Putamen (tissue), 1 donor: ENCODE results near the gene IL6ST.

Experiments used
- DNase-seq: peaks from one replicate; pipeline ENCODE4 v3.0.0-alpha.2; 2016; ENCODE audit warnings: low spot score

Gene IL6ST

DNA sequence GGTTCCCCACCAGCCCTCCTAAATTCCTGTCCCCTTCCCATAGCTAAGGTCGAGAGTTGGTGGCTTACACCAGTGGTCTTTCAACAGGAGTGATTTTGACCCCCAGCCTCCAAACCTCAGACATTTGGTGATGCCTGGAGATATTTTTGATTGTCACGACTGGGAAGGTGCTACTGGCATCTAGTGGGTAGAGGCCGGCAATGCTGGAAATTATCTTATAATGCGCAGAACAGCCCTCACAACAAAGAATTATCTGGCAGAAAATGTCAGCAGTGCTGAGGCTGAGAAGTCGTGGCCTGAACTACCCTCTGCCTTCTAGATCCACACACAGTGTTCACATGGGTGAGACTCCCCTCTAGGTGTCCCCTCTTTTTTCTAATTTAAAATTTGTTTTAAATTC is 74.0 kb downstream of the IL6ST start:
- no peak for DNase-seq

DNA sequence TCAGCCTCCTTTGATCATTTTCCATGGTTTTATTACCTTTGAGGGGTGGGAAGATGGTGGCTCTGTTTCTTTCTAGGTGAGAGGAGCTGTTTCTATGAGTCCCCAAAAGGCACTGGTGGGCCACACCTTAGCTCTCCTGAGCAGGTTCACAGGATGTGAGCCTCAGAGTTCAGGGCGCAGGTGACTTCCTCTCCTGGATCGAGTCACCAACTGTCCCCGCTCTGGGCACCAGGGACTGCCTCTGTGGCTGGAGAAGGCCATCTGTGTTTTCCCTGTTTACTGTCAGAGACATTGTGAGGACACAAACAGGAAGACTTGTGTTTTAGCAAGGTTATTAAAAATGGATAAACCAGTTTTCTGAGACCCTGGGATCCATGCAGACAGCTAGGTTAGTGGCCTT is 75.1 kb downstream of the IL6ST start:
- DNase-seq = no peak

DNA sequence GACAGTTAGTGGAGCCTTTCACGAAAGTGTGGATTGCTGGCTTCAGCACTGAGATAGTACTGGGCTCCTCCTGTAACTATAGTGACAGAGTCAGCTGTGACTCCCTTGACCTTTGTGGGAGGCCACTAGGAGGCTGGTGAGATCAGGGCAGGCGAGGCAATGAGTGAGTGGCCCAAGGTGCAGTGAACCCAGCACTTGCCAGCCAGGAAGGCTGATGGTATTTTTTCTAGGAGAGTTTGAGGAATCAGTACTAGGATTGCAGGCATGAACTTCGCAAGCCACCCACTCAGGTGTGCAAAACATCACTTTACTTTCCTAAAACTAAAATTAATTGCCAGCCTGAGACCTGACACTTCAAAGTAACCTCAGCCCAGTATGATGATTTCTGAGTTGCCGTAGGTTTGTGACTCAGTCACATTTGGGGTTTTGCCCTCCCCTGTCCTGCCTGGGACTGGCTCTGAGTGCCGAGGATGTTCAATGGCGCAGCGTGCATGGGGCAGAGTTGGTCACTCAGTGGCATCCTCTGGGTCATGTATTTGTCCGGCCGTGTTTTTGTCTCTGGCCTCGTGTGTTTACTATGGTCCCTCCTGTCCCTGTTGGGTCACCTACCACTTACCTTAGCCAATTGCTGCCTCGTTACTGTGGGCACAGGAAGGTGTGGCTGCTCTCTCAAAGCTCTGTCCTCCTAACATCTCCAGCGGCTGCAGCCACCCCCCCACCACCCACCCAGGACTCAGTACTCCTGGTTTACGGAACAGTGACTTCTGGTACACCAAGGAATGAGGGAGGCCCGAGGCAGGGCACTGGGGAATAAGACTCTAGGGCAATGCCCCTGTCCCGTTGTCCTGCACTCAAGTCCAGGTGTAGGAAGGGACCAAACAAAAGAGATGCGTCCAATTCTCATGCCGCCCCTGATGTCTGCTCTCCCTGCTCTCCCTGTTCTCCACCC is 76.4 kb downstream of the IL6ST start:
- no peak for DNase-seq

GRCh38 chr5:55917402-55918086 is 77.2 kb downstream of the IL6ST start:
- no peak for DNase-seq

GRCh38 chr5:55916986-55917385 is 77.8 kb downstream of the IL6ST start:
- no peak for DNase-seq

- no peak for DNase-seq
These were observed 79.0 kb downstream of the IL6ST start for GRCh38 chr5:55915783-55916182.

DNA sequence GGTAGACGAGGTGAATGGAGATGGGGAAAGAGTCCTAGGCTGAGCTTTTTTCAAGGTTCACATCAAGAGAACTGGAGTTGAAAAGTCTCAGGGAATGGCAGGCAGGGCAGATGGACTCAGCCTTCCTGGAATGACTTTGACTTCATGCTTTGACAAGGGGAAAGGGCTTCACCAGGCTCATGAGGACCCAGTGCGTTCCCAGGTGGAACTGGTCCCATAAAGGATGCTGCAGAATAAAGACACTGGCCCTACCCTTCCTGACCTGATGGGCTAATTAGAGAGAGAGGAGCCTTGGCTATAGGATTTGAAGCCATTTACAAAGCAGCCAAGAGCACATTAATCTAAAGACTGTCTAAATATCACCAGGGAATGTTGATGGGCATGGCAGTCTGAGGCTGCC is 79.8 kb downstream of the IL6ST start:
- no peak for DNase-seq

GRCh38 chr5:55913466-55914413 is 81.0 kb downstream of the IL6ST start:
- DNase-seq = no peak

- no peak for DNase-seq
These were observed 82.7 kb downstream of the IL6ST start for GRCh38 chr5:55911784-55912653.

- DNase-seq = no peak
These were observed 86.0 kb downstream of the IL6ST start for GRCh38 chr5:55908804-55909203.

DNA sequence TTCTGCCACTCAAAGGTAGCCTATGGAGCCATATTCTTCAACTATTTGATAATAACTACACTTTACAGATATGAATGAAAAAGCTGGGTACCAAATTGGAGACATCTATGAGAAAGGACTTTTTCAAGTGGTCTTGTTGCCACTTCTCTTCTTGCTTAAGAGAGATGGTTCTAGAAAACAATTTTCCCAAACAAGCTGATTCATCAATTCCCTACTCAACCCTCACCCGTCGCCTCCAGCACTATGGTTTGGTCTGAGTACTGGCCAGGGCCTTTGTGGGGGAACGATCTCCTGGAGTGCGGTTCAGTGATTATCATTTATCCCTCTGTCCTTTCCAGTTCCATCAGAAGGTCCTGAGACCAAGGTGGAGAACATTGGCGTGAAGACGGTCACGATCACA is 86.8 kb downstream of the IL6ST start:
- no peak for DNase-seq

- DNase-seq = no peak
These were observed 89.5 kb downstream of the IL6ST start for GRCh38 chr5:55905251-55905650.

GRCh38 chr5:55904152-55904551 is 90.6 kb downstream of the IL6ST start:
- no peak for DNase-seq

GRCh38 chr5:55903121-55903701 is 91.6 kb downstream of the IL6ST start:
- no peak for DNase-seq

DNA sequence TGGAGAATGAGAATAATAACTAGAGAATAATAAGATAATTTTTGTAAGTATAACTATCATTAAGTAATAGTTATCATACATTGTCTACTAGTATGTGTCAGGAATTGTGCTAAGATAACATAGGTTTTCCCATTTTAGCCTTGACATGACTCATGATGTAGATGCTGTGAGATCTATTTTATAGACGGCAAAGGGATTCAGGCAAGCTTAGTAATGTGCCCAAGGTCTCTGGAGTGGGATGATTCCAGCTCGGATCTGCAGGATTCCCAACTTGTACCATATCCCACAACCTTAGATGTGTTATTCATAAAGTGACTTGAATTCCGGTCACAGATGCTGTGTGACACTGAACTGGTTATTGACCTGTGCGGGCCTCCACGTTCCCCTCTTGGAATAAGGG is 92.1 kb downstream of the IL6ST start:
- DNase-seq = no peak

DNA sequence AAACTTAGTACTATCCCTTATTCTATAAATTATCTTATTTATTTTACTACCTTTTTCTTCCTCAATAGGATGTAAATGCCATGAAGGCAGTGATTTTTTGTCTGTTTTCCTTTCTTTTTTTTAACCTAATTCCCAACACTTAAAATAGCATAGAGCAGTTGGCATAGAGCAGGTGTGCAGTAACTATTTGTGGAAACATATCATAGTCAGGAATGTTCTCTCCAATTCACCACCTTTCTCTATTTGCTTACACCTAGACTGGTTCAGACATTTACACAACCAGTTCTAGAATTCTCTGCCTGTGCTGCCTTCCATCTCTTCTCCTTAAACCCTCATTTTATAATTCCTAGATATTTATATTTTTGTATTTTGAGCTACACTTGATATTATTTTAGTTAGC is 94.0 kb downstream of the IL6ST start:
- DNase-seq = no peak

DNA sequence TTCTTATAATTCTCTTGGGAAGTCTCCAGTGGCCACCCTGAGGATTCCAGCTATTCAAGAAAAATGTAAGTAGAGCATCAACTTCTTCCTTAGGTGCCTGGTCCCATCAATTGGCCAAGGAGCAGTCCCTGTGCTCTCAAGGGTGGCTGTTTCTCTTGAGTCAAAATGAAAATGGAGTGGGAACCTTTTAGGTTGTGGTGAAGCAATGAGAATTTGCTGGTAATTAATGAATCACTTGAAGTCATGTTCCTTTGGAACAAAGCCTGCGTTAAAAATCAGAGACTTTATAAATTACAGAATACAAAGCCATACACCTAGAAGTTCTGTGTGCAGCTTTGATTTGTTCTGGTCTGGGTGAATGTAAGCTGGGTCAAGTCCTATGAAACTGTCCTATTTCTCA is 94.7 kb downstream of the IL6ST start:
- no peak for DNase-seq

DNA sequence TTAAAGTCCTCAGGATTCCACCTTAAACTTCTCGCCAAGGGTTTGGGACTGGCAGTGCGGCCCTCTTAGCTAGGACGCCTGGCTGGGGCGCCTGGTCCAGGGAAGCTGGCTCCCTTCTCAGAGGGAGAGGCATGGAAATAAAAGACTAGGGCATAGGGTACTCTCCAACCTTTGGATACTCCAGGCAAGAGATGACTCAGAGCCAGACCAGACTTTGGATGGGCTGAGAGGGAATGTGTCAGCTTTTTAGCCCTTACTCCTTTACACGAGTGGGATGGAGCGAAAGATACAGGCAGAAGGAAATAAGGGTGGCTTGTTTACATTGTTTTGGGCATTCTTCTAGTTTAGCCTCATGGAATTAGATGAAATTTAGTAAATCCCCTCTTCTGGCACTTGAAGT is 95.4 kb downstream of the IL6ST start:
- DNase-seq = no peak

DNA sequence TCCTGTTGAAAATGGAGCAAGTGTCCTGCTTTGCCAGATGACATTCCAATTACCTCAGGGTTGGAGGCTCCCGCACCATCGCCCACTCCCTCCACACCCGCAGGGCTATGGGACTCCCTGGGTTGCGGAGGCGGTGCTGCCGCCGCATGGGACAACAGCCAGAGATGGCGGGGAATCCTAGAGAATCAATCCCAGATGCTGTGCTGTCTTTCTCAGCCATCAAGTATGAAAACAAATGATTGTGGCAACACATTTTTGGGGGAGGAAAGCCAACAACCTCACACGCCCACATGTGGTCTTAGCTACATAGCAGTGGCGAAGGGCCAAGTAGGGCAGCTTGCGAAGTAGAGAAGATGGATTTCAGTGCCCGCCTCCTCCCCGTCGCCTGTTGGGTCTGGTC is 96.9 kb downstream of the IL6ST start:
- DNase-seq = no peak

GRCh38 chr5:55897206-55897894 is 97.4 kb downstream of the IL6ST start:
- DNase-seq = no peak
